Measurements from ENCODE around the gene RTN4RL1.
"Not testable (repeated sequence)": the region's sequence is repeated elsewhere in the genome, so short reads cannot be mapped to it uniquely, and the experiment has no call there.

Gene RTN4RL1

DNA sequence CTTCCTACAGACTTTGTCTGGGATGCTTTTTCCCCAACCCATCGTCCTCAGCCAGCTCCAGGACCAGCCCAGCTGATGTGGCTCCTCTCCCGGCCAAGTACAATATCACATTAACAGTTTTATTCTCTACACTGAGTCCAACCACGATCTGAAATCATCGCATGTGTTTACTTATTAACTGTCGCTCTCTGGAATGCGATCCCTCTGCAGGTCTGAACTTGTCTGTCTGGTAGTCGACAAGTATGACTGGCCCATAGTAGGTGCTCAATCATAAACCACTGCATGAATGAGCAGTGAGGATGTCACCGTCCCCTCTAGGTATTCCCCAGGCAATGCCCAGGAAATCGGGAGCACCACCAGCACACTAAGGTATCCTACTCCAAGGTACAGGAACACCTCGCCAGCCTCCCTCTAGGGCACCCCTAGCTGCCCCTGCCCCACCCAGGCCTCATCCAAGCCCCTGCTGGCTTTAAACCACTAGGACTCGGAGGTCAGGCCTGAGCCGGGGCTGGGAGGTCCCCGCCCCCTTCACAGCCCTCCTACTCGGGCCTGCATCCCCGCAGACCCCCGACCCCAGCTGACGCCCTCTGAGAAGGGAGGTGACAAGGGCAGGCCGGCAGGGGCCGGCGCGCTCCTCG, 27.7 kb downstream of the RTN4RL1 start:
- Histone ChIP-seq H3K27me3 (ENCODE audit: control insufficient read depth, insufficient read depth, low read length) (no peaks in the 10 kb centered on the region), H3K36me3 (ENCODE audit: control insufficient read depth, insufficient read depth, low read length) (no peaks in the 10 kb centered on the region), H3K9me3 (ENCODE audit: control insufficient read depth, low read length) (no peaks in the 10 kb centered on the region), H3K4me1 (ENCODE audit: control insufficient read depth, insufficient read depth, low read length) (peaks cover 36% of the 10 kb centered on the region), H3K9ac (ENCODE audit: low read length) (peak overlapping the region; percentile 15), H3K4me3 (ENCODE audit: low read length) (no peak overlapping the region)

DNA sequence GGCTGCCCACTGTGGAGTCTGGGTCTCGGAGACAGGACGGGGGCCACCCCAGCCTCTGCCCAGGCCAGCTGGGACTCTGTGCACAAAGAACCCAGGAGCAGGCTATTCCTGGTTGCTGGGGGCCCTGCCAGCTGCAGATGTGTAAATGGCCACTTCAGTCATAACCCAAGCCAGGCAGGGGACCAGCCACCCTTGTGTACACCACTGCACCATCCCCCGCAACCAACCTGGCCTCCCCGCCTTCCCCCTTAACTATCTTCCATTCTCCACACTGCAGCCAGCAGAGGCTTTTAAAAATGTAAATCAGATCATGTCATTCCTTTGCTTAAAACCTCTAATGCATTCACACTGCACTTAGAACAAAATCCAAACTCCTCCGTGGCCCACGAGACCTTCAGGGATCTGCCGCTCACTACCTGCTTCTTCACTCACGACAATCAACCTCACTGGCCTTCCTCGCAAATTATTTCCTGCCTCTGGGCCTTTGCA, 28.3 kb downstream of the RTN4RL1 start:
- Histone ChIP-seq H3K4me3 (ENCODE audit: low read length) (no peak overlapping the region), H3K4me1 (ENCODE audit: control insufficient read depth, insufficient read depth, low read length) (peaks cover 36% of the 10 kb centered on the region), H3K9me3 (ENCODE audit: control insufficient read depth, low read length) (no peaks in the 10 kb centered on the region), H3K27me3 (ENCODE audit: control insufficient read depth, insufficient read depth, low read length) (no peaks in the 10 kb centered on the region), H3K9ac (ENCODE audit: low read length) (no peak overlapping the region), H3K36me3 (ENCODE audit: control insufficient read depth, insufficient read depth, low read length) (no peaks in the 10 kb centered on the region)

- Histone ChIP-seq H3K4me3 (ENCODE audit: low read length) (no peak overlapping the region), H3K9me3 (ENCODE audit: control insufficient read depth, low read length) (no peaks in the 10 kb centered on the region), H3K9ac (ENCODE audit: low read length) (no peak overlapping the region), H3K36me3 (ENCODE audit: control insufficient read depth, insufficient read depth, low read length) (no peaks in the 10 kb centered on the region), H3K27me3 (ENCODE audit: control insufficient read depth, insufficient read depth, low read length) (no peaks in the 10 kb centered on the region), H3K4me1 (ENCODE audit: control insufficient read depth, insufficient read depth, low read length) (peaks cover 36% of the 10 kb centered on the region)
Measured at GRCh38 chr17:1995907-1996799, 29.0 kb downstream of the RTN4RL1 start.

DNA sequence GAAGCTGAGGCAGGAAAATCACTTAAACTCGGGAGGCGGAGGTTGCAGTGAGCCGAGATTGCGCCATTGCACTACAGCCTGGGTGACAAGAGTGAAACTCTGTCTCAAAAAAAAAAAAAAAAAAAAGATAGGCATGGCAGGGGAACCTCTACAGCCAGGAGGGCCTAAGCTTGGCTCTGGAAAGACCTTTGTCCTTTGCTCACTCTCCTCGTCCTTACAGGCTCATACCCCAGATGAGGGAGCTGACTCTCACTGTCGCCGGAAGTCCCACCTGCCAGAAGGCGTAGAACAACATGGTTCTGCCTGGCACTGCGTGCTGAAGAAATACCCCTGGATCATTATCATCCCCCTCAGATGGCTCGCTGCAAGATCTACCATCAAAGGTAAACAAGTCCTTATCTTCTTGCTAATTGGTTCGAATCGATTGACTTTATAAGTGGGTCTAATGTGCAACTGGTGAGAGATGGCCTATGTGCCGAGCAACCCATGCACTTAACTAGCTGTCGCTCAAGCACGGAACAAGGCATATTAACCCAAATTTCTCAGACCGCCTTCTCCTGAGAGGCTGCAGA, 29.7 kb downstream of the RTN4RL1 start:
- H3K9me3 ChIP-seq (ENCODE audit: control insufficient read depth, low read length): no peaks in the 10 kb centered on the region
- H3K4me3 ChIP-seq (ENCODE audit: low read length): no peak overlapping the region
- no peaks in the 10 kb centered on the region for H3K27me3 ChIP-seq (ENCODE audit: control insufficient read depth, insufficient read depth, low read length)
- H3K36me3 ChIP-seq (ENCODE audit: control insufficient read depth, insufficient read depth, low read length): no peaks in the 10 kb centered on the region
- H3K4me1 ChIP-seq (ENCODE audit: control insufficient read depth, insufficient read depth, low read length): peaks cover 36% of the 10 kb centered on the region
- H3K9ac ChIP-seq (ENCODE audit: low read length): no peak overlapping the region

DNA sequence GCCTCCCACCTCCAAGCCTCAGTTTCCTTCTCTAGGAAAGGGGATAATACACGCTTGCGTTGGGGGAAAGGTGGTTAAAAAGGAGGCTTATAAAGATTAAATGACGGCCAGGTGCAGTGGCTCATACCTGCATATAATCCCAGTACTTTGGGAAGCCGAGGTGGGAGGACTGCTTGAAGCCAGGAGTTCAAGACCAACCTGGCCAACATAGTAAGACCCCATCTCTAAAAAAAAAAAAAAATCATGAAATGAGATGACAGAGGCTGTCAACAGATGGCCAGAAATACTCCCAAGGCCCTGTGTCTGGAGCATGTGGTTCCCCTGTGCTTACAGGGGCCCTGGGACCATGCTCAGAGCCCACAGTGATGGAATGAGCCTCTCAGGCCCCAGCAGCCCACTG, 30.4 kb downstream of the RTN4RL1 start:
- Histone ChIP-seq H3K27me3 (ENCODE audit: control insufficient read depth, insufficient read depth, low read length) (no peaks in the 10 kb centered on the region), H3K36me3 (ENCODE audit: control insufficient read depth, insufficient read depth, low read length) (no peaks in the 10 kb centered on the region), H3K4me1 (ENCODE audit: control insufficient read depth, insufficient read depth, low read length) (peaks cover 31% of the 10 kb centered on the region), H3K9me3 (ENCODE audit: control insufficient read depth, low read length) (no peaks in the 10 kb centered on the region), H3K4me3 (ENCODE audit: low read length) (no peak overlapping the region), H3K9ac (ENCODE audit: low read length) (no peak overlapping the region)

DNA sequence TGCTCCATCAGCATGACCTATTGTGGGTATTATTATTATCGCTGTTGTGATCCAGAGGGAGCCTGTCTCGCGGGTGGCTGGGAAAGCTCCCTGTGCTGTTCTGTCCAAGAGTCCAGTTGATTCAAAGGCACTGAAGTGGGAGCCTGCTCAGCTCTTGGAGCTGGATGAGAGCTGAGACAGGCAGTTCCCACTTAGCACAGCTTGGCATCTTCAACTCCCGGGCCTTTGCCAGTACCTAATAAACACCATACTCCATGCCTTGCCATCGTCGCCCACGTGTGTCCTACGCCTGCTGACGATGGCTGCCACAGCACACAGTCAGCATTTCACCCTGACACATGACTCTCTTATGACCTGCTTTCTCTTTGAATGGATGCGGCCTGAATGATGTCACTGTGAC, 32.6 kb downstream of the RTN4RL1 start:
- H3K27me3 ChIP-seq (ENCODE audit: control insufficient read depth, insufficient read depth, low read length): no peaks in the 10 kb centered on the region
- no peaks in the 10 kb centered on the region for H3K36me3 ChIP-seq (ENCODE audit: control insufficient read depth, insufficient read depth, low read length)
- no peak overlapping the region for H3K9ac ChIP-seq (ENCODE audit: low read length)
- H3K4me1 ChIP-seq (ENCODE audit: control insufficient read depth, insufficient read depth, low read length): peaks cover 16% of the 10 kb centered on the region
- no peak overlapping the region for H3K4me3 ChIP-seq (ENCODE audit: low read length)
- no peaks in the 10 kb centered on the region for H3K9me3 ChIP-seq (ENCODE audit: control insufficient read depth, low read length)

DNA sequence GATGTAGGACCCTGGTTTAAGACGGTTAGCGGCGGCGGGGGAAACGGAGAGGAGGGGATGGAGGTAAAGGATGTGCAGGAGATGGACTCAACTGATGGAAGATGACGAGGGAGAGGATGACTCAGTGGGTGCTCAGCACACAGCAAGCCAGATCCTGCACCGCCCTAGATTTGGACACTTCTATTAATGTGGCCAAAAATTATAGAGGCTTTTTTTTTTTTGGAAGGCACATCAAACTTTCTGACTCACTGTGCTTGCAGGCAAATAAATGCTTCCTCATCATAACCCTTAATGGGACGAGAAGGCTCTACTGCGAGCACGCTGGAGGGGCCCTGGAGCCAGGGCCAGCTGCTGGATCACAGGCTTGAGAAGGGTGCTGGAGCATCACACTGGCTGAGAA, 36.0 kb downstream of the RTN4RL1 start:
- no peak overlapping the region for H3K4me3 ChIP-seq (ENCODE audit: low read length)
- H3K9me3 ChIP-seq (ENCODE audit: control insufficient read depth, low read length): no peaks in the 10 kb centered on the region
- no peaks in the 10 kb centered on the region for H3K4me1 ChIP-seq (ENCODE audit: control insufficient read depth, insufficient read depth, low read length)
- H3K9ac ChIP-seq (ENCODE audit: low read length): no peak overlapping the region
- H3K27me3 ChIP-seq (ENCODE audit: control insufficient read depth, insufficient read depth, low read length): no peaks in the 10 kb centered on the region
- H3K36me3 ChIP-seq (ENCODE audit: control insufficient read depth, insufficient read depth, low read length): no peaks in the 10 kb centered on the region

GRCh38 chr17:1986783-1987451, 38.2 kb downstream of the RTN4RL1 start:
- no peak overlapping the region for H3K4me3 ChIP-seq (ENCODE audit: low read length)
- no peaks in the 10 kb centered on the region for H3K9me3 ChIP-seq (ENCODE audit: control insufficient read depth, low read length)
- H3K27me3 ChIP-seq (ENCODE audit: control insufficient read depth, insufficient read depth, low read length): peaks cover 4% of the 10 kb centered on the region
- no peak overlapping the region for H3K9ac ChIP-seq (ENCODE audit: low read length)
- no peaks in the 10 kb centered on the region for H3K36me3 ChIP-seq (ENCODE audit: control insufficient read depth, insufficient read depth, low read length)
- H3K4me1 ChIP-seq (ENCODE audit: control insufficient read depth, insufficient read depth, low read length): no peaks in the 10 kb centered on the region

GRCh38 chr17:1985686-1986085, 39.4 kb downstream of the RTN4RL1 start:
- Histone ChIP-seq H3K36me3 (ENCODE audit: control insufficient read depth, insufficient read depth, low read length) (no peaks in the 10 kb centered on the region), H3K9ac (ENCODE audit: low read length) (no peak overlapping the region), H3K4me3 (ENCODE audit: low read length) (no peak overlapping the region), H3K4me1 (ENCODE audit: control insufficient read depth, insufficient read depth, low read length) (no peaks in the 10 kb centered on the region), H3K9me3 (ENCODE audit: control insufficient read depth, low read length) (no peaks in the 10 kb centered on the region), H3K27me3 (ENCODE audit: control insufficient read depth, insufficient read depth, low read length) (peaks cover 4% of the 10 kb centered on the region)

- Histone ChIP-seq H3K4me3 (ENCODE audit: low read length) (no peak overlapping the region), H3K9me3 (ENCODE audit: control insufficient read depth, low read length) (no peaks in the 10 kb centered on the region), H3K4me1 (ENCODE audit: control insufficient read depth, insufficient read depth, low read length) (no peaks in the 10 kb centered on the region), H3K27me3 (ENCODE audit: control insufficient read depth, insufficient read depth, low read length) (peaks cover 4% of the 10 kb centered on the region), H3K36me3 (ENCODE audit: control insufficient read depth, insufficient read depth, low read length) (no peaks in the 10 kb centered on the region), H3K9ac (ENCODE audit: low read length) (no peak overlapping the region)
Measured at GRCh38 chr17:1985093-1985492, 40.0 kb downstream of the RTN4RL1 start.

GRCh38 chr17:1982793-1983366, 42.3 kb downstream of the RTN4RL1 start:
- not testable (repeated sequence) for H3K4me1 ChIP-seq (ENCODE audit: control insufficient read depth, insufficient read depth, low read length); H3K4me3 ChIP-seq (ENCODE audit: low read length); H3K36me3 ChIP-seq (ENCODE audit: control insufficient read depth, insufficient read depth, low read length); H3K9ac ChIP-seq (ENCODE audit: low read length); H3K27me3 ChIP-seq (ENCODE audit: control insufficient read depth, insufficient read depth, low read length); H3K9me3 ChIP-seq (ENCODE audit: control insufficient read depth, low read length)

Data from mucosa of stomach (tissue), 1 donor.